ENCODE measurements around the gene SRC.

The SRC gene

DNA sequence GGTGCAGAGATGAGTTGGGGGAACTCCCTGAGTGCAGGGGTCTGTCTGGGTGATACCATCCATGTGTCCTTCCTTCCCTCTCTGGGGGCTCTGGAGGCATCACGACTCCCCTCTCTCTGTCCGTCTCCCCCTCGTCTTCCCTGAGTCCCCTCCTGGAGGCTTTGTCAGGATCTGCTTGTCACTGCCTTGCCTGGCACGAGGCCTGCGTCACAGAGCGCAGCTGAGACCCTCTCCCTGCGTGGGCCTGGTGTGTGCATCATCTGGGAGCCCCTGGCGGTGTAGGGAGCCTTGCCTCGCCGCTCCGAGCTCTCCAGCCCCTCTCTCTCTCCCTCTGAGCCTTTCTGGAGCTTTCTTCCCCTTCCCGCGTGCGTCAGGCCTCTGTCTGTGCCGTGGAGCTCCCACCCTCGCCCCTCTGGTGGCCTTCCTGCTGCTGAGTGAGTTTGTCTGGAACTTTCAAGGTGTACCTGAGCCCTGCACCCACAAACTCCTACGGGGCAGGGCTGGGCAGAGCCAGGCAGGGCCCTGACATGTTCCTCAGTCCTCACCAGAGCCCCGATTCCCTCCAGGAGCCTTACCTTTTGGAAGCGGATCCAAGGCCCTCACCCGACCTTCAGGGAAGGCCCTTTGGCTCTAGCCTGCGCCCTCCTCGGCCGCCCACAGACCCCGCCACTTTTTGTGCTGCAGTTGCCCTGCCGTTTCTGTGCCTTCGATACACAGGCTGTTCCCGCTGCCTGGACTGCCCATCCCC is 70.3 kb downstream of the SRC start:
- DNase-seq: no peak

DNA sequence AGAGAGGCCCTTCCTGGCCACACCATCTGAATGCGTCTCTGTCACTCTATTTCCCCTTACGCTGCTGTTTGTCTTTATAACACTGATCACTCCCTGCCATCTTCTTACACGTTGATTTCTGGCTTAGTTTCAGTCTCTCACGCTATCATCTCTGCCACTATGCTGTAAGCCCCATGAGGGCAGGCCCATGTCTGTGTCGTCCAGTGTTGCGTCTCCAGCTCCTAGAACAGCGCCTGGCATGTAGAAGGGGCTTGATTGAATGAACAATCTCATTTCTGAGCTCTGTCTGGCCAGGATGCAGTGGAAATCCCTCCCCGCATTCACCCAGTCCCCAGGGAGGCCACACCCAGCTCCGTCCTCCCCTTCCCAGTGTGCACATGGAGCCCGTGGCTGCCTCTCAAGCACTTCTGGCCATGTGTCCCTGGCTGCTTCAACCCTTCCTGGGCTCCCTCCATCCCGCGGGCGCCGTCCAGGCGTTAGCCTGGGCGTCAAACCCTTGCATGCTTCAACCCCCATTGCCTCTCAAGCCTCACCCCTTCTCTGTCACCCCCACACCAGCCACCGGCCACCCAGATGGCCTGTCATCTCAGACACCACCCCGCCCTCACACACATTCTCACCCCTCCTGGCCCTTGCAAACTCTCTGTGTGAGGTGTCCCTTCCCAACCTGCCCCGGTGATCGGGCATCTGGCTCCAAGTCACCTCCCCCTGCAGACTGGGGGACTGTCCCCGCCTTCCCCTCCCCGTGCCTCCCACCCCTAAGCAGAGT is 71.1 kb downstream of the SRC start:
- DNase-seq: no peak

DNA sequence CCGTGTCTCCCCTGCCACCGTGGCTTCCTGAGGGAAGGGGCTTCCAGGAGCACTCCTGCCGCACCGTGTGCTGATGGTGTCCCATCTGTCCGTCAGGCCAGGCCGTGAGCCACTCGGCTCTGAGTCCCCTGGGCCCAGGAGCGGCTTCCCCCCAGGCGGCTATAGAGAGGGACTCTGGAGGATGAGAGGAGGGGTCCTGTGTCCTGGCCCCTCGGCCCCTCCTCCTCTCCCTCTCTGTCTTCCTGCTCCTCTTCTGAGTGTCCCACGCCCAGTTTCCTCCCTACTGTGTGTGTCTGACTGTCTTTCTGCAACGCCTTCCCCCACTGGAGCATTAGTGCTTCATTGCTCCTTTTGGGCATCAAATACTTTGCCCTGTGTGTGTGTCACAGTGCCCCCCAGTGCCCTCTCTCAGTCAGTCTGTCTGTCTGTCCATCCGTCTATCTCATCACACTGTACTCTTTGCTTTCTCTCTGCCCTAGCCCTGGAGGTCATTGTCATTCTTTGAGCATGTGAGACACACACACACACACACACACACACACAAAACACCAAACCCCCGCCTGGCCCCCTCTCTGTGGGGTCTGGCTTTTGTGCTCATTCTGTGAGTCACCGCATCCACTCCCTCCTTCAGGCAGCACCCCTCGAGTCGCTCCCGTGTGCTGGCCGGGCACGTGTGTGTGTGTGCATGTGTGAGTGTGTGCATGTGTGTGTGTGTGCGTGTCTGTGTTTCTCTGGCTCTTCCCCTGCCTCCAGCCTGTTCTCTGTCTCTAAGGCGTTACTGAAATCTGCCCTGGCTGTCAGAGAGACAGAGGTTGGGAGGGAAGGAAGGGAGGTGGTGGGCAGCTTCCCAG is 71.9 kb downstream of the SRC start:
- DNase-seq: no peak

DNA sequence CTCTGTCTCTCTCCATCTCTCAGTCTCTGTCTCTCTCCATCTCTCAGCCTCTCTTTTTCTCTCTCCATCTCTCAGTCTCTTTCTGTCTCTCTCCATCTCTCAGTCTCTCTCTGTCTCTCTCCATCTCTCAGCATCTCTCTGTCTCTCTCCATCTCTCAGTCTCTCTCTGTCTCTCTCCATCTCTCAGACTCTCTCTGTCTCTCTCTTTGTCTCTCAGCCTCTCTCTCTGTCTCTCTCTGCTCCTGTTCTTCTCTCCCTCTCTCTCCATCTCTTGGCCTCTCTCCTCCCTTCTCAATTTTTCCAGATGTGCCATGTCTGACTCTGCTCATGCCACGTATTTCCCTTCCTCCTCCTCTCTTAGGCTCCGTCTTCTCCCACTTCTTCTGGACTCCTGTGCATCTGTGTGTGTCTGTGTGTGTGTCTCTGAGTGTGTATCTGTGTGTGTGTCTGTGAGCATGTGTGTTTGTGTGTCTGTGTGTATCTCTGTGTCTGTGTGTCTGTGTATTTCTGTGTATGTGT is 72.7 kb downstream of the SRC start:
- no peak for DNase-seq

DNA sequence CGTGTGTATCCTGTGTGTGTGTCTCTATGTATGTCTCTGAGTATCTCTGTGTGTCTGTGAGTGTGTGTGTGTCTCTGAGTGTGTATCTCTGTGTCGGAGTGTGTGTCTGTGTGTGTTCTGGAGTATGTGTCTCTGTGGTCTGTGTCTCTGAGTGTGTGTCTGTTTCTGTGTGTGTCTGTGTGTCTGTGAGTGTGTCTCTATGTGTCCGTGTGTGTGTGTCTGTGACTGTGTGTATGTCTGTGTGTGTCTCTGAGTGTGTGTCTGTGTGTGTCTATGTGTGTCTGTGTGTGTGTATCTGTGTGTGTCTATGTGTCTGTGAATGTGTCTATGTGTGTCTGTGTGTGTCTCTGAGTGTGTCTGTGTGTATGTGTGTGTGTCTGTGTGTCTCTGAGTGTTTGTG is 73.4 kb downstream of the SRC start:
- no peak for DNase-seq

DNA sequence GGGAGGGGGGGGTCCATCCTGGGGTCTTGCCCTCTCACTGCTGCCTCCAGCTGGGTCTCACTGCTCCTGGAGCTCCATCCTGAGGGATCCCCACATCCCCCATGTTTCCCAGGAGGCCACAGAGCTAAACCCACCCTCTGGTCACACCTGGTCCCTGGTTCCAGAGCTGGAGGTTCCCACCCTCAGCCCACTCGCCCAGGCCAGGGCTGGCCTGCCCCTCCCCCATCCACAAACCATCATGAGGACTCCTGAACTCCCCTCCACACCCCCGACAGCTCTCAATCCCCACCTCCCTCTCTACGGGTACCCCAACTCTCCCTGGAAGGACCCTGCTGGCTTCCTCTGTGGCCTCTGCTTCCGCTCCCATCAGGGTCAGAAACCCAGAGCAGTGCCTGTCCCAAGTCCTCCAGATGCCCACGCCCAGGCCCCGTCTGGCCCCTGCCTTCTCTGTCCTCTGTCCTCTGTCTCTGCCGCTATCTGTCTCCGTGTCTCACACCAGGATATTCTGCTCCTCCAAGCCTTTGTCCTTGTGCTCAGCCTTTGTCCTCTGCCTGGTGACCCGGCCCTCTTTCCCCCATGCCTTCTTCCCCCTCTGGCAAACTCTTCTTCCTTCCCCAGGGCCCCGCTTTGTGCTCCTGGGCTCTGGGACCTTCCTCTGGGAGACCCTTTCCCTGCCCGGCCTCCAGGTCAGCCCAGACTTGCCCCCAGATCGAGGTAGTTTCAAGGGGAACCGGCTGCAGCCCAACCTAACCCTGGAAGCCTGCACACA is 74.0 kb downstream of the SRC start:
- DNase-seq: no peak

DNA sequence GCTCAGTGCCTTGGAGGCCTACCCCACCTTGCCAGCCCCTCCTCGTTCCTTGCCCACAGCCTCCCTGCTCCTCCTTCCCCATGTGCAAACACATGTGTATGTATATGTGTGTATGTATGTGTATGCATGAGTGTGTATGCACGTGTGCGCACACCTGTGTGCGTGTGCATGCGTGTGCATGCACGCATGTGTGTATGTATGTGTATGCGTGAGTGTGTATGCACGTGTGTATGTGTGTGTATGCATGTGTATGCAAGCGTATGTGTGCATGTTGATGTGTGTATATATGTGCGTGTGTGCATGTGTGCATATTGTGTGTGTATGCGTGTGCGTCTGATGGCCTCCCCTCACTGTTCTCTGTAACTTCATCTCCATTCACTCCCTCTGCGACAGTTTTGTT is 74.7 kb downstream of the SRC start:
- DNase-seq: no peak

DNA sequence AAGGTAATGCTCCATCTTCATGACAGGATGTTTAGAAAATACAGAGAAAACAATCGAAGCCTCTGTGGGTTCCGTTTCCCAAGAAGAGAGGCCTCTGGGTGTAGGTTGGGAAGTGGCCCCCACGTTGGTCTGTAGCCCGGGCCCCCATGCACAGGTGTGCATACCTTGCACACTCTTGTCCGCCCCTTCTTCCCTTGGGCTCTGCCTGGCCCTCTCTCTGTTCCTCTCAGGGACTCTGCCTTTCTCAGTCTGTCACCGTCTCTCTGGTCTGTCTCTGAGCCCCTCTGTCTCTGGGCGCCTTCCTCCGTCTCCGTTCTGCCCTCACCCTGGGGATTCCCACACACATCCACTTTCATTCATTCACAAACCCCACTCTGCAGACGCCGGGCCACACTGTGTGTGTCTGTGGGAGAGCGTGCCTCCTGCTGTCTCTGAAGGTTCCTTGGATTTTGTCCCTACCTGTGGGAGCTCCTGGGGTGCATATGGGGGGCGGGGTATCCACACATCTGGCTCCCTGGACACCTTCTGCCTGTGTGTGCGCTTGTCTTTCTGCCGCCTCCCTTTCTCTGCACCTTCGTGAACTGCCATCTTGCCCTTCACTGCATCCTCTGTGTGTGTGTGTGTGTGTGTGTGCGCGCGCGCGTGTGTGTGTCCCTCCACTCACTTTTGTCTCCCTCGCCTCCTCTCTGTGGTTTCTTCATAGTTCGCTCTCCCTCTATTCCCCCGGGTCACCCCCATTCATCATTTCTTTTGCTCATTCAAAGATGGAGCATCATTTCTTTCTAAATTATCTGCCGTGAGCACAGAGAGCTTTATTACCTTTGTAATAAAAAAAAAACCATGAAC is 75.3 kb downstream of the SRC start:
- no peak for DNase-seq

DNA sequence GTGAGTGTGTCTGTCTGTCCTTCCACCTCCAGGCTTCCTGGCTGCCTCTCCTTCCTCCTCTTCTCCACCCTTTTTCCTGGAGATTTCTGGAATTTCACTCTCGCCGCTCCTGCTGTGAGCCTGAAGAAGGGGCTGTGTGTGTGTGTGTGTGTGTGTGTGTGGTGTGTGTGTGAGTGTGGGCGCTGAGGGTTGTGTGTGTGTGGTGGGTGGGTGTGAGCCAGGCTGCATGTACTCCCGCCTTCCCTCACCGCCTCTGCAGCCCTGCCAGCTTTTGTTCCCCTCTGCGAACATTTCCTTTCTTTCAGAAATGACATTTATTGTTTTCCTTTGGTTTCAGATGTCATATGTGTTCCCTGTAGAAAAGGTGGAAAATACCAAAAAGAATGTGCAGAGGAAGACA is 76.0 kb downstream of the SRC start:
- DNase-seq: no peak

DNA sequence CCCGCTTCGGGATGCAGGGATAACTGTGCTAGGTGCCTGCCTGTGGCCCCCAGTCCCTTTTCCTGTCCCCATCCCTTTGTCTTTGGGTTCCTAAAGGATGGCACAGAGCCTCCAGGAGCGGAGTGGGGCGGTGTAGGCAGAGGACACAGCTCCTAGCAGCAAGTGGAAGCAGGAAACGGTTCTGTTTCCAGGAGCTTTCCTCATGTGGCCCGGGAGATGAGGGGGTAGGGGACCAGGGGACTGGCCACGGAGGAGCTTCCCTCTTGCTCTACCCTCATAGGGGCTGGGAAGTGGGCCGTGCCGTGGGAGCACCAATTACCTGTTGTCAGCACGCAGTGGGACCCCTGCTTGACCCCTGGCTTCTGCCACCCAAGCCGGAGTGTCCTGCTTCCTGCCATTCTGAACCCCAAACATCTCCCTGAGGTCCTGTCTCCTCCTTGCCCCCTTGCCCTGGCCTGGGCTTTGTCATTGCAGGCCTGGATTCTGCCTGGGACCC is 76.9 kb downstream of the SRC start:
- DNase-seq: no peak

DNA sequence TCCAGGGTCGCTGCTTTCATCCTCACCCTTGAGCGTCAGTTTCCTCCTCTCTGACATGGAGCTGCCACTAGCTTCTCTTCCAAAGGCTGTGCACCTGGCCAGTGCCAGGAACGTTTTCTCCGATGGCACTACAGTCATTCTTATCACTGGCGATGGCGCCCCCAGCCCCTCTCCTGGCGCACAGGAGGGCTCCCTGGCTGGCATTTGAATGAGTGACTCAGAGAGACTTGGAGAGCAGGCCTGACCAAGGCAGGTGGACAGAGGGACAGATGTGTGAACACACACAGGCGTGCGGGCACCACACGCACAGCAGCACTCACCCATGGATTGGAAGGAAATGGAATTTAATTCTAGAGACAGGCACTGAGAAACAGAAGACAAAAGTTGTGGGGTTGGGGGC is 77.6 kb downstream of the SRC start:
- DNase-seq: no peak

DNA sequence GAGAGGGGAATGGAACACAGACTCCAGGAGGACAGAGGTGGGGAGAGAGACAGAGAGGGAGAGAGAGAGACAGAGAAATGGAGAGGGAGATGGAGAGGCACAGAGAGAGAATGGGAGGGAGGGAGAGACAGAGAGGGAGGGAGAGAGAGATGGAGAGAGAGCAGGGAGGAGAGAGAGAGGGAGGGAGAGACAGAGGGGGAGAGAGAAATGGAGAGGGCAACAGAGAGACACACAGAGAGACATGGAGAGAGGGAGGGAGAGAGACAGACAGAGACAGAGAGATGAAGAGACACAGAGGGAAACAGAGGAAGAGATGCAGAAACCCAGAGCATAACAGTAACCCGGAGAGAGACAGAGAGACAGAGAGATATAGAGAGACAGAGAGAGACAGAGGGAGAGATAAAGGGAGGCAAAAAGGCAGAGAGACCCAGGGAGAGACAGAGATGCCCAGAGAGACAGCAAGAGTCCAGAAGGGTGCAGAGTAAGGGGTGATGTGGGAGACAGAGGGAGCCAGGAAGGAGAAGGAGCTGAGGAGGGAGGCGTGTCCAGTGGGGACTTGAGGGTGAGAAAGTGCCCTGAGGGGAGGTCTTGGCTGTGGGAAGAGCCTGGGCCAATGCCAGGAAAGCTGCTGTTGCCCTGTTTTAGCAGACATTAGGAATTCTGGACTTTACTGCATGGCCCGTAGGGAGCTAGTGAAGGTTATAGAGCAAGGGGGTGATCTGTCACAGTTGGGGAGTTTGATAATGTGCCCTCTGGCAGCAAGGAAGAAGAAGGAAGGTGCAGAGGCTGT is 78.3 kb downstream of the SRC start:
- no peak for DNase-seq

DNA sequence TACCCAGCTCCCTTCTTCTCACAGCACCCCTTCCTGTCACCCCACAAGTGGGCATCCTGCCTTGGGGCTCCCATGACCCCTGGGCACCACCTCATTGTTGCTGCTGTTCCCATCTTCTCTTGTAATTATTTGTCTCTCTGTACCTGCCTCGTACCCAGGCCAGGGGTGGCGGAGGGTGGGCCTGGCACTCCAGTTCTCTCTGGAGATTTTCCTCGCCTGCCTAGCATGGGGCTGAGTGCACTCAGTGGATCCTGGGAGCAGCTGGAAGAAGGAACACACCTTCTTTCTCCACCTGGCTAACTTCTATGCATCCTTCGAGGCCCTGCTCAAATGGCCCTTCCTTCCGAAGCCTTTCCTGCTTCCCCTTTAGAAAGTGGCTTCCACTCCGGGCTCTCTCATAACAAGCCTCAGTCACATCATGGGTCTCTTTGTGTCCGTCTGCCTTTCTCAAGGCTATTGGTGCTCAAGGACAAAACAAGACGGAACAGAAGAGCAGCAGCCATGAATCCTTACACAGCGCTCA is 79.2 kb downstream of the SRC start:
- DNase-seq: no peak

DNA sequence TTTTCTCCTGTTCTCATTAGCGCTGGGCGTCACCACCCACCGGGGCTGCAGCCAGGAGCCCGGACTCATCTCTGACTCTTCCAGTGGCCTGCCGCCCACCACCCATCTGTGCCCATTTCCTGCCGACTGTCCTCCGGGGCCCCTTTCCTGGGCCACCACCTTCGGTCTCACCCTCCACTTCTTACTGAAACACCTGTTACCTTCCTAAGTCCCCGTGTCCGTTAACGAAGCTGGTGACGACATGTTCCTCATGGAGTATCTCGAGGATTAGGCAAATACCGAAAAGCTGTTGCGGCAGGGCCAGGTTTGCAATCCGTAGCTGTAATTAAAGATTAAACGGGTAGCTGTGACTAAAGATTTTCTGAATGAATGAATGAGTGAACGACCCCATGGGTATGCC is 80.2 kb downstream of the SRC start:
- no peak for DNase-seq

DNA sequence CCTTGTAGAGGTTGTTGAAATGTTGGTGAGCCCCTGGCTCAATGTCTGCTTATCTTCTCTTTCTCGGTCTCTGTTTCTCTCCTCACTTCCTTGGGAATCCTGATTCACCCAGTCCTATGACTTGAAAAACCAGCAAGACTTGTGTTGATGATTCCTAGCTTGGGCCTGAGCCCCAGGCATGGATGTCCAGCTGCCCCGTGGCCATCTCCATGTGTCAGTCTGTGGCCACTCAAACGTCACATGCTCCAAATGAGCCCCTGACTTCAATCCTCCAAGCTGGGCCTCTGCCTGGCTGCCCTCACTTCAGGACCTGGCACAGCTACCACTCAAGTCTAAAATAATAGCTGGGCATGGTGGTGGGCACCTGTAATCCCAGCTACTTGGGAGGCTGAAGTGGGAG is 81.0 kb downstream of the SRC start:
- no peak for DNase-seq

DNA sequence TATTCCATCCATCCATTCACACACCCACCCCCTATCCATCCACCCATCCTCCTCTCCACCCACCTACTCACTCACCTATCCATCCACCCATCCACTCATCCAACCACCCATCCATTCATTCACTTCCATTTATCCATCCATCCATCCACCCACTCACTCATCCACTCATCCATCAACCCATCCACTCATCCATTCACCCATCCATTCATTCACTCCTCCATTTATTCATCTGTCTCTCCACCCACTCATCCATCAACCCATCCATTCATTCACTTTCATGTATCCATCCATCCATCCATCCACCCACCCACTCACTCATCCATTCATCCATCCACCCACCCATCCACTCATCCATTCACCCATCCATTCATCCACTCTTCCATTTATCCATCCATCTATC is 84.1 kb downstream of the SRC start:
- DNase-seq: no peak

DNA sequence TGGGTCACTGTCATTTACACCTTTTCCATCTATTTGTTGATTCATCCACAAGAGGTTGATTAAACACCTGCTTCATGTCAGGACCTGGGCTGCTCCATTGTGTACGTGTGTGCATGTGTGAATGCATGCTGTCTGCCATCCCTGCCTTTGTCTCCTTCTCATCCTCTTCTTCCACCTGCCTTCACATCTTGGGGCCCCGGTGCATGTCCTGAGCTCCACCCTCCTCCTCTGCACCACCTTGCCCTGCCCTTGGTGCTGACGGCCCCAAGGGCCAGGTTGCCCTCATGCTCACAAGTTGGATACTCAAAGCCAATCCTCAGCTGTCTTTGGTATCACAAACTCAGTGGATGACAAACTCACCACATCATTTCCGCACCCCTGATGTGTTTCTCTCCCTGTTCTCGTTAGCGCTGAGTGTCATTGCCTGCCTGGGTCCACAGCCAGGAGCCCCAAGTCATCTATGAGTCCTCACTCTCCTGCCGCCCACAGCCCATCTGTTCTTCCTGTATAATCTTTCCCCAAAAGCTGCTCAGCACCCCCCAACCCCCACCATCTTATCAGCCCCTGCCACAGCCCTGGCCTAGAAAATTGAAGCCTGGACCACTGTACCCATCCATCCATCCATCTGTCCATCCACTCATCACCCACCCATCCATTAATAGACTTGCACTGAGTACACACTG is 85.0 kb downstream of the SRC start:
- DNase-seq: no peak

DNA sequence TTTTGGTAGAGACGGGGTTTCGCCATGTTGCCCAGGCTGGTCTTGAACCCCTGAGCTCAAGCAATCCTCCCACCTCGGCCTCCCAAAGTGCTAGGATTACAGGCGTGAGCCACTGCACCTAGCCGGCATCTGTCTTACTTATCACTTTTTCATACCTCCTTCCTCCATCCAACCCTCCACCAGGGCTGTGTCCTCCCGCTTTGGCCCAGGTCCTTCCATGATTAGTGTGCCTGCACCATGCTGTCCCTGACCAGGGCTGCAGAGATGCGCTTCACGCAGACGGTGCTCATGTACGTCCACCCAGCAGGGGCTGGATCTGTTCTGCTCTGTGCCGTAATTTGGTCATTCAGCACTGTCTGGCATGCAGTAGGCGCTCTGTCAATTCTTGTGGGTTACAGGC is 85.8 kb downstream of the SRC start:
- no peak for DNase-seq

DNA sequence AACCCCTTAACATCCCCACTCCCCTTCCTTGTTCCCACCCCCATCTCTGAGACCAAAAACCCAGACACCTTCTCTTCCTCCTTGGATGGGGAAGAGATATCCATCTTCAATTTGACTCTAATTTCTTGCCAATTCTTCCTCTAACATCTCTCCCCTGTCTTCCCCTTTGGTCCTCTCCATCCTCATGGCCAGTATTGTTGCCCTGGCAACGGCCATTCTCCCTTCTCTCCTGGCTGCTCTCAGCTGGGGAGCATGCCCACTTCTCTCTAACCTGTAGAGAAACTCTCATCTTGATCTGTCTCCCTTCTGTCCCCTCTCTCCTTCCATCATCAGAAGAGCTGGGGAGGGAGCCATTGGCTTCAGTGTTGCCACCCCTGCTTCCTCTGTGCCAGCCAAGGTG is 86.7 kb downstream of the SRC start:
- DNase-seq: no peak

DNA sequence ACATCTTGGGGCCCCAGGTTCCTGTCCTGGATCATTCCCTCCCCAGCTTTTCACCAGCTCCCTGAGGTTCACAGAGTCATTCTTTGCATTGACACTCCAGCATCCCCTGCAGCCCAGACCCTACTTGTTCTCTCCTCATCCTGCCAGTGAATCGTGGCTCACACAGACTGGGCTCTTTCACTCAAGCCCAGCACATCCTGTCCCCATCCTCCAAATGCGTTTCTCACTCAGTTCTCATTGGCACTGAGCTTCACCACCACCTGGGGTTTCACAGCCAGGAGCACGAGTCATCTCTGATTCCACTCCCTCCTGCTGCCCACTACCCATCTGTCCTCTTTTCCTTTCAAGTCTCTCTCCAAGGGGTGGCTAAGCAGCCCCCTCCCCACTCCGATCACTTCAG is 89.7 kb downstream of the SRC start:
- no peak for DNase-seq

Measured in AML-193 (cell line).